Prostate gland (tissue), 2 donors: Measurements from ENCODE around the gene RIMBP2.

ENCODE experiments used
- POLR2A ChIP-seq: fragments of 450-650 bp; IDR thresholded peaks from one replicate; pipeline ENCODE4 v1.6.1; 2016; ENCODE audit warnings: antibody characterized with exemption, mild to moderate bottlenecking
- TF ChIP-seq, protein P1 (sequence below), 4 experiments: fragments of 200-600 bp in 2 of 4; fragments of 450-650 bp in 2 of 4; sonication (generic) in 2 of 4; IDR thresholded peaks; 1 replicate in 3 of 4; 2 replicates in 1 of 4; pipeline ENCODE4 v1.5.1; 2016 to 2019; ENCODE audit warnings: antibody characterized with exemption in 4 of 4, mild to moderate bottlenecking in 2 of 4, moderate library complexity in 2 of 4

DNA sequence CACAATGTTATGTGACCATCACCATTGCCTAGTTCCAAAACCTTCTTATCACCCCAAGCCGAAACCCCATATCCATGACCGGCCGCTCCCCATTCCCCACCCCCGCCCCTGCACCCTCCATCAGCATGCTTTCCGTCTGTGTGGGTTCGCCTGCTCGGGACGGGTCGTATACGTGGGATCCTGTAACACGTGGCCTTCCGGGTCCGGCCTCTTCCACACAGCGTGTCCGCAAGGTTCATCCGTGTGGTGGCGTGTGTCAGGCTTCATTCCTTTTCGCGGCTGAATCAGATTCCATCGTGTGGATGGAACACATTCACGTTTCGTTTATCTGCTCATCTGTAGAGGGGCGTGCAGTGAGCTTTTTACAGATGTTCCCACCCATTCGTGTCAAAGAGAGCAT is 41.4 kb downstream of the RIMBP2 start:
- TF ChIP-seq POLR2A = no peak
- TF ChIP-seq, protein P1, sequence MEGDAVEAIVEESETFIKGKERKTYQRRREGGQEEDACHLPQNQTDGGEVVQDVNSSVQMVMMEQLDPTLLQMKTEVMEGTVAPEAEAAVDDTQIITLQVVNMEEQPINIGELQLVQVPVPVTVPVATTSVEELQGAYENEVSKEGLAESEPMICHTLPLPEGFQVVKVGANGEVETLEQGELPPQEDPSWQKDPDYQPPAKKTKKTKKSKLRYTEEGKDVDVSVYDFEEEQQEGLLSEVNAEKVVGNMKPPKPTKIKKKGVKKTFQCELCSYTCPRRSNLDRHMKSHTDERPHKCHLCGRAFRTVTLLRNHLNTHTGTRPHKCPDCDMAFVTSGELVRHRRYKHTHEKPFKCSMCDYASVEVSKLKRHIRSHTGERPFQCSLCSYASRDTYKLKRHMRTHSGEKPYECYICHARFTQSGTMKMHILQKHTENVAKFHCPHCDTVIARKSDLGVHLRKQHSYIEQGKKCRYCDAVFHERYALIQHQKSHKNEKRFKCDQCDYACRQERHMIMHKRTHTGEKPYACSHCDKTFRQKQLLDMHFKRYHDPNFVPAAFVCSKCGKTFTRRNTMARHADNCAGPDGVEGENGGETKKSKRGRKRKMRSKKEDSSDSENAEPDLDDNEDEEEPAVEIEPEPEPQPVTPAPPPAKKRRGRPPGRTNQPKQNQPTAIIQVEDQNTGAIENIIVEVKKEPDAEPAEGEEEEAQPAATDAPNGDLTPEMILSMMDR (IDR thresholded peaks at IDR 0.05) = no peak
